Neural crest cell (in vitro differentiated cells): ENCODE measurements around the gene TTC27. TPM values are rescaled to one million over a fixed set of nuclear protein-coding genes. Genes with fewer than 3 reads are reported as not detected.

Source experiments
- DNase-seq: peaks from one replicate; pipeline ENCODE4 v3.0.0; 2021; ENCODE audit warnings: low read depth, mixed read lengths, low spot score
- H3K27ac Mint-ChIP-seq: one replicate; pipeline ENCODE4 v1.8.0; 2021; ENCODE audit warnings: mild to moderate bottlenecking, mixed read lengths; ENCODE audit not compliant: unreplicated experiment
- H3K27me3 Mint-ChIP-seq: 2 replicates; pipeline ENCODE4 v1.8.0; 2021; ENCODE audit warnings: low read depth, mild to moderate bottlenecking, mixed read lengths
- H3K36me3 Mint-ChIP-seq: 2 replicates; pipeline ENCODE4 v1.8.0; 2021; ENCODE audit warnings: low read depth, mild to moderate bottlenecking, mixed read lengths
- H3K4me1 Mint-ChIP-seq: 2 replicates; pipeline ENCODE4 v1.8.0; 2021; ENCODE audit warnings: mixed read lengths
- H3K4me3 Mint-ChIP-seq: one replicate; pipeline ENCODE4 v1.8.0; 2021; ENCODE audit warnings: mild to moderate bottlenecking, mixed read lengths
- H3K9me3 Mint-ChIP-seq: 2 replicates; pipeline ENCODE4 v1.8.0; 2021; ENCODE audit warnings: mixed read lengths
- total RNA-seq: library from RNA; stranded (reverse); gene quantifications from 2 replicates; pipeline ENCODE4 v1.2.1, GENCODE V29; 2021
- TF ChIP-seq, protein P1 (sequence below): fragments of 200-600 bp; sonication (generic); conservative IDR thresholded peaks from 2 replicates; pipeline ENCODE4 v1.5.0; 2021; ENCODE audit warnings: antibody characterized with exemption, mild to moderate bottlenecking

TTC27 gene
- total RNA-seq, 1 donor from 2014 or later = 16.5 TPM

DNA sequence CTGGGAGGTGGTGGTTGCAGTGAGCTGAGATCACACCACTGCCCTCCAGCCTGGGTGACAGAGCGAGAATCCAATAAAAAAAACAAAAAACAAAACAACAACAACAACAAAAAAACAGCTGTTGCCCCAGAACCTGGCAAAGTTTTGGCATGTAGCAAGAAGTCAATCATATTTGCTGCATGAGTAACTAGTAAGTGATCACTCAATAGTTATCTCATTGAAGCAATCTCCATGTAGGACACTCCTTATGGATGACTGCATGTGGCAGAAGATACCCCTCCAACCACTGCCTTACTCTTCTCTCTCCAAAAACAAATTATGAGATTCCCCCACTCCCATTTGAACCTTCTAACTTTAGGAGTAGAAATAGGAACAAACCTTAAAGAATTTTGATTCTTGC, 113.7 kb downstream of the TTC27 start:
- peaks cover 1% of the 10 kb centered on the region for H3K9me3 Mint-ChIP-seq
- no peak overlapping the region for H3K4me3 Mint-ChIP-seq
- H3K27ac Mint-ChIP-seq = no peak overlapping the region
- peaks cover 5% of the 10 kb centered on the region for H3K36me3 Mint-ChIP-seq
- H3K27me3 Mint-ChIP-seq = no peaks in the 10 kb centered on the region
- no peaks in the 10 kb centered on the region for H3K4me1 Mint-ChIP-seq
- TF ChIP-seq, protein P1, sequence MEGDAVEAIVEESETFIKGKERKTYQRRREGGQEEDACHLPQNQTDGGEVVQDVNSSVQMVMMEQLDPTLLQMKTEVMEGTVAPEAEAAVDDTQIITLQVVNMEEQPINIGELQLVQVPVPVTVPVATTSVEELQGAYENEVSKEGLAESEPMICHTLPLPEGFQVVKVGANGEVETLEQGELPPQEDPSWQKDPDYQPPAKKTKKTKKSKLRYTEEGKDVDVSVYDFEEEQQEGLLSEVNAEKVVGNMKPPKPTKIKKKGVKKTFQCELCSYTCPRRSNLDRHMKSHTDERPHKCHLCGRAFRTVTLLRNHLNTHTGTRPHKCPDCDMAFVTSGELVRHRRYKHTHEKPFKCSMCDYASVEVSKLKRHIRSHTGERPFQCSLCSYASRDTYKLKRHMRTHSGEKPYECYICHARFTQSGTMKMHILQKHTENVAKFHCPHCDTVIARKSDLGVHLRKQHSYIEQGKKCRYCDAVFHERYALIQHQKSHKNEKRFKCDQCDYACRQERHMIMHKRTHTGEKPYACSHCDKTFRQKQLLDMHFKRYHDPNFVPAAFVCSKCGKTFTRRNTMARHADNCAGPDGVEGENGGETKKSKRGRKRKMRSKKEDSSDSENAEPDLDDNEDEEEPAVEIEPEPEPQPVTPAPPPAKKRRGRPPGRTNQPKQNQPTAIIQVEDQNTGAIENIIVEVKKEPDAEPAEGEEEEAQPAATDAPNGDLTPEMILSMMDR = no peak
- DNase-seq = no peak

DNA sequence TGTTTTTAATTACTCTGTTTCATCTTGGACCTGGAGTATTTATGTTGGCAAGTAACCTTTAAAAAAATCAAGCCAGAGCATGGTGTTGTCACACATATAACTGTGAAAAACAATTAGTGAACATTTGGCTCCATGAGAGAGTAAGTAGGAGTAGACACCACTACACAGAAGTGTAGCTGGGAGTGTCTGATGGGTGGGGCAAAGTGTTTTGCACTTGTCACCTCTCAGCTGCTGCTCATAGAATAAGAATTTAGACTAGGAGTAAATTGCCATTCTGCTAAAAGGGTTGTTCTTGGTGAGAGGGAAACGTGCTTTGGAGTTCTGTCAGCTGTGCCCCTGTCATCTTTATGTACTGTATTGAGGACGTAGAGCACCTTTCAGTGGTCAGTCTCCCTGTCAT, 114.5 kb downstream of the TTC27 start:
- peaks cover 5% of the 10 kb centered on the region for H3K9me3 Mint-ChIP-seq
- H3K4me3 Mint-ChIP-seq = no peak overlapping the region
- no peak overlapping the region for H3K27ac Mint-ChIP-seq
- DNase-seq = no peak
- TF ChIP-seq, protein P1 = no peak
- no peaks in the 10 kb centered on the region for H3K27me3 Mint-ChIP-seq
- H3K4me1 Mint-ChIP-seq = no peaks in the 10 kb centered on the region
- peaks cover 10% of the 10 kb centered on the region for H3K36me3 Mint-ChIP-seq

DNA sequence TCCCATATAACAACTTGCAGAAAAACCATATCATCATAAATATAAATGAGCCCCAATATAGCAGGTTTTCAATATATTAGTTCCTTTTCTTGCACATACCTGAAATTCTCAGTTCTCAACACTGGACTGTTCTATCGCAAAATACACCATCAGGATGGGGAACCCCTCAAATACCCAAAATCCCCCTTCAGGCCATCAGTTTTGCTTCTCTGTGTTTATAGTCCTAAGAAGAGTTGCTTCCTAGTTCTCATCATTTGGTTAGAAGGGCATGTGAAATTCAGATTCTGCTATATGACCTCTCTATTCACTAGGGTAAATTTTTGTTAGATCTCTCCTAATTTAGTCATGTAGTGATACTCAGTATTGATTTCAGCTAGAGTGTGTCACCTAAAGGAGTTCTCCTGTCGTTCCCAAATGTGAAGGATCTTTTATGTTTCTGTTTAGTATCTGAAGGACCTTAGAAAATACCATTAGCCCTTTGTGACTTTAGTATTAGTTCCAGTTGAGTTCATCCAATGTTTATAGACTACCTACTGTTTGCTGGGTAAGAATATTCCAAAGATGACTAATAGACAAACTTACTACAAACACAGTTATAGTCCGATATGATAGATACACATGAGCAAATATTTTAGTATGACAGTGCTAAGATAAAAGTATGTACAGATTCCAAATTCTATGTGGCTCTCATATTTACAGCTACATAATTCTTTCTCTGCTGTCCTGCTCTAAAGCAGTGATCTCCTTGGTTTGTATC, 115.8 kb downstream of the TTC27 start:
- H3K9me3 Mint-ChIP-seq = peaks cover 5% of the 10 kb centered on the region
- peaks cover 17% of the 10 kb centered on the region for H3K36me3 Mint-ChIP-seq
- no peaks in the 10 kb centered on the region for H3K4me1 Mint-ChIP-seq
- H3K27me3 Mint-ChIP-seq = no peaks in the 10 kb centered on the region
- TF ChIP-seq, protein P1 = no peak
- no peak overlapping the region for H3K27ac Mint-ChIP-seq
- DNase-seq = no peak
- no peak overlapping the region for H3K4me3 Mint-ChIP-seq

DNA sequence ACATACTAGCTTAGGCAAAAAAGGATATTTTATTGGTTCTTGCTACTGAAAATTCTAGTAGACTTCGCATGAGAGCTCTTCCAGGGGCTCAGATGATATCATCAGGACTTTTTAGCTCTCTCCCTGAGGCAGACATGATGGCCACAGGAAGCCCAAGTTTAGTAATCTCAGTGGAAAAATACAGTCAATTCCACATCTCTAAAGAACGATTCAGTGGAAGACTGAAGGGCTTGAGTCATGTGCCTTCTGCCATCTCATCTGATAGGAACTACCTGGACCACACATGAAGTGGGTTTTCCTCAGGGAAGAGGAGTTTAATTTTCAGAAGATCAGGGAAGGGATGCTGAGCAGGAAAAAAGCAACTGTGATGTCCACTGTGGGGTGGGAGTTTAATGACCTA, 117.3 kb downstream of the TTC27 start:
- peaks cover 24% of the 10 kb centered on the region for H3K36me3 Mint-ChIP-seq
- H3K4me3 Mint-ChIP-seq = no peak overlapping the region
- no peaks in the 10 kb centered on the region for H3K4me1 Mint-ChIP-seq
- H3K27me3 Mint-ChIP-seq = no peaks in the 10 kb centered on the region
- no peak for DNase-seq
- TF ChIP-seq, protein P1 = no peak
- no peak overlapping the region for H3K27ac Mint-ChIP-seq
- H3K9me3 Mint-ChIP-seq = peaks cover 5% of the 10 kb centered on the region

DNA sequence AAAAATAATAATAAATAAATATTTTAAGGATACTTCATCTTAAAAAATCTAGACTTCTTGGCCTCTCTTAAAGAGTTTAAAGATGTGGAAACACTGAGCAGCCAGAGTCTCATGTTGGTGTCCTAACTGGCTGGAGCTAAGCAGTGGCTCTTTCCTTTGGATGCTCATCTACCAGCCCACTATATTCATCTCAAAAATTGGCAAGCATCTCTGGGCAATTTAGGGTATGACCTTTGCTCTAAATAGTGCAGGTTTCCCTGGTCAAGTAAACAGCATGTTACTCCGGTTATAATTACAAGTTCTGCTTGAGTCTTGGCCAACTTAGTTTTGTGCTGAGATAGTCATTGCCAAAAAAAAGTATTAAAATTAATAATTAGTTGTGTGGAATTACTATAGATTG, 117.8 kb downstream of the TTC27 start:
- H3K27me3 Mint-ChIP-seq = no peaks in the 10 kb centered on the region
- TF ChIP-seq, protein P1 = no peak
- no peak for DNase-seq
- peaks cover 5% of the 10 kb centered on the region for H3K9me3 Mint-ChIP-seq
- H3K27ac Mint-ChIP-seq = no peak overlapping the region
- peaks cover 24% of the 10 kb centered on the region for H3K36me3 Mint-ChIP-seq
- no peaks in the 10 kb centered on the region for H3K4me1 Mint-ChIP-seq
- H3K4me3 Mint-ChIP-seq = no peak overlapping the region
